K562 (cell line): ENCODE results near the gene GET3.

Source experiments
- ATF3 ChIP-seq, 2 experiments: fragments of 450-650 bp in 1 of 2; sonication (generic) in 1 of 2; formaldehyde crosslinking in 1 of 2; IDR thresholded peaks in 1 of 2; conservative IDR thresholded peaks in 1 of 2; 2 replicates each; pipeline versions ENCODE4 v1.6.1 to v1.8.1; 2016 to 2023; ENCODE audit warnings: mild to moderate bottlenecking in 2 of 2, moderate library complexity in 2 of 2, inconsistent platforms in 1 of 2, missing genetic modification reagents in 1 of 2
- CTCF ChIP-seq, 3 experiments: IDR thresholded peaks in 2 of 3; conservative IDR thresholded peaks in 1 of 3; 2 replicates each; pipeline ENCODE4 v1.5.1; 2011 to 2012; ENCODE audit warnings: low read length in 3 of 3, mild to moderate bottlenecking in 3 of 3, control low read depth in 2 of 3, improper control_type of control experiment in 1 of 3, inconsistent platforms in 1 of 3, low read depth in 1 of 3, mixed read lengths in 1 of 3, moderate library complexity in 1 of 3; ENCODE audit not compliant: insufficient read depth in 2 of 3
- TF ChIP-seq, protein P1 (sequence below): fragments of 250-450 bp; sonication (Bioruptor Pico); IDR thresholded peaks from 2 replicates; pipeline ENCODE4 v1.4.0; 2020

- TF ChIP-seq, protein P1, sequence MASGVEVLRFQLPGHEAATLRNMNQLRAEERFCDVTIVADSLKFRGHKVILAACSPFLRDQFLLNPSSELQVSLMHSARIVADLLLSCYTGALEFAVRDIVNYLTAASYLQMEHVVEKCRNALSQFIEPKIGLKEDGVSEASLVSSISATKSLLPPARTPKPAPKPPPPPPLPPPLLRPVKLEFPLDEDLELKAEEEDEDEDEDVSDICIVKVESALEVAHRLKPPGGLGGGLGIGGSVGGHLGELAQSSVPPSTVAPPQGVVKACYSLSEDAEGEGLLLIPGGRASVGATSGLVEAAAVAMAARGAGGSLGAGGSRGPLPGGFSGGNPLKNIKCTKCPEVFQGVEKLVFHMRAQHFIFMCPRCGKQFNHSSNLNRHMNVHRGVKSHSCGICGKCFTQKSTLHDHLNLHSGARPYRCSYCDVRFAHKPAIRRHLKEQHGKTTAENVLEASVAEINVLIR (CRISPR knock-in tag), result no peak
- TF ChIP-seq CTCF (IDR thresholded peaks at IDR 0.05 in 2 of 3, conservative IDR thresholded peaks at IDR 0.05 in 1 of 3; ENCODE audit: insufficient read depth in 2 of 3, low read depth in 1 of 3, low read length in 3 of 3) (no peak), ATF3 (IDR thresholded peaks at IDR 0.05) (no peak), ATF3 (CRISPR knock-in tag; conservative IDR thresholded peaks at IDR 0.05) (no peak)
These were observed 9.4 kb upstream of the GET3 start for GRCh38 chr19:12727745-12728433.
